GM23338 (cell line): ENCODE data around the gene PGBD5. TPM values are rescaled to one million over a fixed set of nuclear protein-coding genes. Genes with fewer than 3 reads are reported as not detected.

ENCODE experiments used
- ATAC-seq: fragments of 200-7000 bp; cut with Tn5 transposase; 3 replicates; pipeline ENCODE4 v1.9.1; 2020
- DNase-seq: peaks from one replicate; pipeline ENCODE4 v3.0.0-alpha.2; 2015; ENCODE audit warnings: low spot score
- H2AFZ ChIP-seq: fragments of 200-600 bp; sonication (generic); 2 replicates; pipeline ENCODE4 v1.8.0; 2016; ENCODE audit warnings: antibody characterized with exemption, mild to moderate bottlenecking, moderate library complexity
- H3F3A ChIP-seq: fragments of 200-600 bp; sonication (generic); replicated peaks from 2 replicates; pipeline ENCODE4 v1.8.0; 2017; ENCODE audit warnings: antibody characterized with exemption, mixed run types, low read depth
- H3K27ac ChIP-seq: fragments of 200-600 bp; sonication (generic); 2 replicates; pipeline ENCODE4 v1.6.1; 2016; ENCODE audit warnings: low read depth
- H3K27me3 ChIP-seq: fragments of 200-600 bp; sonication (generic); 2 replicates; pipeline ENCODE4 v1.8.0; 2016; ENCODE audit warnings: mild to moderate bottlenecking, mixed run types, moderate library complexity; ENCODE audit not compliant: insufficient read depth
- H3K36me3 ChIP-seq: fragments of 200-600 bp; sonication (generic); 2 replicates; pipeline ENCODE4 v1.8.0; 2016; ENCODE audit warnings: mild to moderate bottlenecking; ENCODE audit not compliant: insufficient read depth
- H3K4me1 ChIP-seq: fragments of 200-600 bp; sonication (generic); 2 replicates; pipeline ENCODE4 v1.8.0; 2016; ENCODE audit warnings: mild to moderate bottlenecking, moderate library complexity; ENCODE audit not compliant: insufficient read depth
- H3K4me2 ChIP-seq: fragments of 200-600 bp; sonication (generic); 2 replicates; pipeline ENCODE4 v1.7.1; 2017; ENCODE audit warnings: mixed run types
- H3K4me3 ChIP-seq: fragments of 200-600 bp; sonication (generic); 2 replicates; pipeline ENCODE4 v1.6.1; 2016; ENCODE audit warnings: mixed run types
- H3K79me2 ChIP-seq: fragments of 200-600 bp; sonication (generic); replicated peaks from 2 replicates; pipeline ENCODE4 v1.8.0; 2017; ENCODE audit warnings: mild to moderate bottlenecking; ENCODE audit not compliant: insufficient read depth
- H3K9me2 ChIP-seq: fragments of 200-600 bp; sonication (generic); 2 replicates; pipeline ENCODE4 v1.8.0; 2017; ENCODE audit not compliant: insufficient read depth
- H4K20me1 ChIP-seq: fragments of 200-600 bp; sonication (generic); replicated peaks from 2 replicates; pipeline ENCODE4 v1.8.0; 2017; ENCODE audit warnings: mild to moderate bottlenecking; ENCODE audit not compliant: insufficient read depth
- H3K27ac Mint-ChIP-seq: 2 replicates; pipeline ENCODE4 v1.8.0; 2020; ENCODE audit warnings: inconsistent platforms, mild to moderate bottlenecking, moderate library complexity, mixed read lengths
- H3K27me3 Mint-ChIP-seq: 3 replicates; pipeline ENCODE4 v1.8.0; 2022; ENCODE audit warnings: low read depth, mild to moderate bottlenecking, moderate library complexity, mixed read lengths, inconsistent platforms; ENCODE audit not compliant: insufficient read depth, poor library complexity
- H3K36me3 Mint-ChIP-seq: 3 replicates; pipeline ENCODE4 v1.8.0; 2021; ENCODE audit warnings: low read depth, mild to moderate bottlenecking, inconsistent platforms, moderate library complexity, mixed read lengths
- H3K4me1 Mint-ChIP-seq: 3 replicates; pipeline ENCODE4 v1.8.0; 2020; ENCODE audit warnings: mild to moderate bottlenecking, inconsistent platforms, mixed read lengths
- H3K4me3 Mint-ChIP-seq: 3 replicates; pipeline ENCODE4 v1.8.0; 2021; ENCODE audit warnings: moderate library complexity, mild to moderate bottlenecking, inconsistent platforms, mixed read lengths
- H3K9me3 Mint-ChIP-seq: 3 replicates; pipeline ENCODE4 v1.8.0; 2020; ENCODE audit warnings: moderate library complexity, mild to moderate bottlenecking, inconsistent platforms, mixed read lengths
- CREB1 ChIP-seq: fragments of 250-450 bp; sonication (Bioruptor Pico); IDR thresholded peaks from 2 replicates; pipeline ENCODE4 v1.5.0; 2020; ENCODE audit warnings: low read depth, mild to moderate bottlenecking, moderate library complexity
- EZH2 ChIP-seq: fragments of 200-600 bp; sonication (generic); IDR thresholded peaks from one replicate; pipeline ENCODE4 v1.8.0; 2017; ENCODE audit warnings: antibody characterized with exemption, mild to moderate bottlenecking, low read depth; ENCODE audit not compliant: unreplicated experiment
- EZH2phosphoT487 ChIP-seq: fragments of 200-600 bp; sonication (generic); IDR thresholded peaks from one replicate; pipeline ENCODE4 v1.8.1; 2018; ENCODE audit warnings: antibody characterized with exemption; ENCODE audit not compliant: unreplicated experiment
- JUNB ChIP-seq: IDR thresholded peaks from one replicate; pipeline ENCODE4 v1.6.1; 2016; ENCODE audit warnings: antibody characterized with exemption; ENCODE audit not compliant: unreplicated experiment
- NANOG ChIP-seq: IDR thresholded peaks from 2 replicates; pipeline ENCODE4 v1.6.1; 2016; ENCODE audit warnings: antibody characterized with exemption, borderline replicate concordance
- POLR2AphosphoS5 ChIP-seq: IDR thresholded peaks from 2 replicates; pipeline ENCODE4 v1.6.1; 2016; ENCODE audit warnings: antibody characterized with exemption, low read depth
- STAT1 ChIP-seq: IDR thresholded peaks from one replicate; pipeline ENCODE4 v1.6.1; 2016; ENCODE audit warnings: antibody characterized with exemption; ENCODE audit not compliant: unreplicated experiment
- ZNF114 ChIP-seq: fragments of 250-450 bp; sonication (Bioruptor Pico); IDR thresholded peaks from 2 replicates; pipeline ENCODE4 v1.5.0; 2020; ENCODE audit warnings: mild to moderate bottlenecking, moderate library complexity
- ZNF331 ChIP-seq: fragments of 250-450 bp; sonication (Bioruptor Pico); IDR thresholded peaks from 2 replicates; pipeline ENCODE4 v1.5.0; 2020; ENCODE audit warnings: low read depth, mild to moderate bottlenecking, moderate library complexity
- polyA plus RNA-seq: library from polyadenylated mRNA; unstranded; fragments of >200 nt; fragmentation: Nextera tagmentation; extraction: Ambion mirVana; gene quantifications from 2 replicates; pipeline ENCODE4 v1.2.1, GENCODE V29; 2016
- total RNA-seq: library from RNA; depleted of rRNA; stranded (reverse); fragments of >200 nt; shearing (Covaris generic); gene quantifications from 2 replicates; pipeline ENCODE4 v1.2.3, GENCODE V29; 2014
- TF ChIP-seq, protein P1 (sequence below): IDR thresholded peaks from 2 replicates; pipeline ENCODE4 v1.6.1; 2016; ENCODE audit warnings: antibody characterized with exemption
- TF ChIP-seq, protein P2 (sequence below): IDR thresholded peaks from one replicate; pipeline ENCODE4 v1.6.1; 2018; ENCODE audit warnings: antibody characterized with exemption; ENCODE audit not compliant: unreplicated experiment
- TF ChIP-seq, protein P3 (sequence below): fragments of 250-450 bp; sonication (Bioruptor Pico); IDR thresholded peaks from 2 replicates; pipeline ENCODE4 v1.5.0; 2020; ENCODE audit warnings: mild to moderate bottlenecking, moderate library complexity
- TF ChIP-seq, protein P4 (sequence below), 2 experiments: fragments of 200-600 bp in 1 of 2; sonication (generic) in 1 of 2; conservative IDR thresholded peaks; 2 replicates each; pipeline versions ENCODE4 v1.5.1 to v1.6.1; 2016 to 2017; ENCODE audit warnings: antibody characterized with exemption in 2 of 2, low read depth in 2 of 2, mild to moderate bottlenecking in 2 of 2, moderate library complexity in 1 of 2

PGBD5 gene
- total and polyA plus RNA-seq, 2 experiments from 2014 or later = 3.4 to 16.6 TPM

DNA sequence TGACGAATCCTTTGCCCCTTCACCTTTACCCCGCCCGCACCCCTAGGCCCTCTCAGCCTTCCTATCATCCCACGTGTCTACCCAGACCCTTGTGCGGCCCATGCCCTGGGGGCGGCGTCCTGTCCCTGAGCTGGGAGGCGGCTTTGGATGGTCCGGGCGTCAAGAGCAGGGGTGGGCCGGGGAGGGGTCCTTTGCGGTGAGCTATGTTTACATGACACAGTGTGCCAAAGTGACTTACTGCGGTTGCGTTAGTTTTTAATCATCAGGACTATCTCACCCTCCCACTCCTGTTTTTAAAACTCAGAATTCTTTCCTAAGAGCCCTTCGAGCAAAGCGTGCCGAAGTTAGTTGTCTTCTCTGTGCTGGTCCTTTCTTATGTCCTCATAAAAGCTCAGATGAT lies 144.6 kb downstream of the PGBD5 start:
- Histone ChIP-seq H4K20me1 (no peaks in the 10 kb centered on the region; the same call in 1 of the 2 replicates), H2AFZ (no peak overlapping the region), H3F3A (peaks cover 4% of the 10 kb centered on the region; the same call in 1 of the 2 replicates), H3K36me3 (no peaks in the 10 kb centered on the region; the same call in 1 of the 2 replicates), H3K9me2 (no peaks in the 10 kb centered on the region), H3K4me3 (no peak overlapping the region), H3K27me3 (no peaks in the 10 kb centered on the region), H3K4me1 (peaks cover 13% of the 10 kb centered on the region), H3K4me2 (no peak overlapping the region), H3K27ac (no peak overlapping the region), H3K79me2 (no peaks in the 10 kb centered on the region)
- DNase-seq (no peak), ATAC-seq (no peak)
- Mint-ChIP-seq H3K4me3 (no peak overlapping the region; the same call in 2 of the 3 replicates), H3K27ac (no peak overlapping the region), H3K36me3 (peaks cover 7% of the 10 kb centered on the region; the same call in 2 of the 3 replicates), H3K9me3 (no peaks in the 10 kb centered on the region), H3K27me3 (peaks cover 8% of the 10 kb centered on the region), H3K4me1 (peaks cover 40% of the 10 kb centered on the region)
- TF ChIP-seq, protein P1, sequence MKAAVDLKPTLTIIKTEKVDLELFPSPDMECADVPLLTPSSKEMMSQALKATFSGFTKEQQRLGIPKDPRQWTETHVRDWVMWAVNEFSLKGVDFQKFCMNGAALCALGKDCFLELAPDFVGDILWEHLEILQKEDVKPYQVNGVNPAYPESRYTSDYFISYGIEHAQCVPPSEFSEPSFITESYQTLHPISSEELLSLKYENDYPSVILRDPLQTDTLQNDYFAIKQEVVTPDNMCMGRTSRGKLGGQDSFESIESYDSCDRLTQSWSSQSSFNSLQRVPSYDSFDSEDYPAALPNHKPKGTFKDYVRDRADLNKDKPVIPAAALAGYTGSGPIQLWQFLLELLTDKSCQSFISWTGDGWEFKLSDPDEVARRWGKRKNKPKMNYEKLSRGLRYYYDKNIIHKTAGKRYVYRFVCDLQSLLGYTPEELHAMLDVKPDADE = no peak
- TF ChIP-seq, protein P2, sequence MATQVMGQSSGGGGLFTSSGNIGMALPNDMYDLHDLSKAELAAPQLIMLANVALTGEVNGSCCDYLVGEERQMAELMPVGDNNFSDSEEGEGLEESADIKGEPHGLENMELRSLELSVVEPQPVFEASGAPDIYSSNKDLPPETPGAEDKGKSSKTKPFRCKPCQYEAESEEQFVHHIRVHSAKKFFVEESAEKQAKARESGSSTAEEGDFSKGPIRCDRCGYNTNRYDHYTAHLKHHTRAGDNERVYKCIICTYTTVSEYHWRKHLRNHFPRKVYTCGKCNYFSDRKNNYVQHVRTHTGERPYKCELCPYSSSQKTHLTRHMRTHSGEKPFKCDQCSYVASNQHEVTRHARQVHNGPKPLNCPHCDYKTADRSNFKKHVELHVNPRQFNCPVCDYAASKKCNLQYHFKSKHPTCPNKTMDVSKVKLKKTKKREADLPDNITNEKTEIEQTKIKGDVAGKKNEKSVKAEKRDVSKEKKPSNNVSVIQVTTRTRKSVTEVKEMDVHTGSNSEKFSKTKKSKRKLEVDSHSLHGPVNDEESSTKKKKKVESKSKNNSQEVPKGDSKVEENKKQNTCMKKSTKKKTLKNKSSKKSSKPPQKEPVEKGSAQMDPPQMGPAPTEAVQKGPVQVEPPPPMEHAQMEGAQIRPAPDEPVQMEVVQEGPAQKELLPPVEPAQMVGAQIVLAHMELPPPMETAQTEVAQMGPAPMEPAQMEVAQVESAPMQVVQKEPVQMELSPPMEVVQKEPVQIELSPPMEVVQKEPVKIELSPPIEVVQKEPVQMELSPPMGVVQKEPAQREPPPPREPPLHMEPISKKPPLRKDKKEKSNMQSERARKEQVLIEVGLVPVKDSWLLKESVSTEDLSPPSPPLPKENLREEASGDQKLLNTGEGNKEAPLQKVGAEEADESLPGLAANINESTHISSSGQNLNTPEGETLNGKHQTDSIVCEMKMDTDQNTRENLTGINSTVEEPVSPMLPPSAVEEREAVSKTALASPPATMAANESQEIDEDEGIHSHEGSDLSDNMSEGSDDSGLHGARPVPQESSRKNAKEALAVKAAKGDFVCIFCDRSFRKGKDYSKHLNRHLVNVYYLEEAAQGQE = no peak
- no peak for TF ChIP-seq EZH2
- TF ChIP-seq STAT1 = no peak
- no peak for TF ChIP-seq JUNB
- no peak for TF ChIP-seq ZNF114 (CRISPR knock-in tag)
- TF ChIP-seq, protein P3, sequence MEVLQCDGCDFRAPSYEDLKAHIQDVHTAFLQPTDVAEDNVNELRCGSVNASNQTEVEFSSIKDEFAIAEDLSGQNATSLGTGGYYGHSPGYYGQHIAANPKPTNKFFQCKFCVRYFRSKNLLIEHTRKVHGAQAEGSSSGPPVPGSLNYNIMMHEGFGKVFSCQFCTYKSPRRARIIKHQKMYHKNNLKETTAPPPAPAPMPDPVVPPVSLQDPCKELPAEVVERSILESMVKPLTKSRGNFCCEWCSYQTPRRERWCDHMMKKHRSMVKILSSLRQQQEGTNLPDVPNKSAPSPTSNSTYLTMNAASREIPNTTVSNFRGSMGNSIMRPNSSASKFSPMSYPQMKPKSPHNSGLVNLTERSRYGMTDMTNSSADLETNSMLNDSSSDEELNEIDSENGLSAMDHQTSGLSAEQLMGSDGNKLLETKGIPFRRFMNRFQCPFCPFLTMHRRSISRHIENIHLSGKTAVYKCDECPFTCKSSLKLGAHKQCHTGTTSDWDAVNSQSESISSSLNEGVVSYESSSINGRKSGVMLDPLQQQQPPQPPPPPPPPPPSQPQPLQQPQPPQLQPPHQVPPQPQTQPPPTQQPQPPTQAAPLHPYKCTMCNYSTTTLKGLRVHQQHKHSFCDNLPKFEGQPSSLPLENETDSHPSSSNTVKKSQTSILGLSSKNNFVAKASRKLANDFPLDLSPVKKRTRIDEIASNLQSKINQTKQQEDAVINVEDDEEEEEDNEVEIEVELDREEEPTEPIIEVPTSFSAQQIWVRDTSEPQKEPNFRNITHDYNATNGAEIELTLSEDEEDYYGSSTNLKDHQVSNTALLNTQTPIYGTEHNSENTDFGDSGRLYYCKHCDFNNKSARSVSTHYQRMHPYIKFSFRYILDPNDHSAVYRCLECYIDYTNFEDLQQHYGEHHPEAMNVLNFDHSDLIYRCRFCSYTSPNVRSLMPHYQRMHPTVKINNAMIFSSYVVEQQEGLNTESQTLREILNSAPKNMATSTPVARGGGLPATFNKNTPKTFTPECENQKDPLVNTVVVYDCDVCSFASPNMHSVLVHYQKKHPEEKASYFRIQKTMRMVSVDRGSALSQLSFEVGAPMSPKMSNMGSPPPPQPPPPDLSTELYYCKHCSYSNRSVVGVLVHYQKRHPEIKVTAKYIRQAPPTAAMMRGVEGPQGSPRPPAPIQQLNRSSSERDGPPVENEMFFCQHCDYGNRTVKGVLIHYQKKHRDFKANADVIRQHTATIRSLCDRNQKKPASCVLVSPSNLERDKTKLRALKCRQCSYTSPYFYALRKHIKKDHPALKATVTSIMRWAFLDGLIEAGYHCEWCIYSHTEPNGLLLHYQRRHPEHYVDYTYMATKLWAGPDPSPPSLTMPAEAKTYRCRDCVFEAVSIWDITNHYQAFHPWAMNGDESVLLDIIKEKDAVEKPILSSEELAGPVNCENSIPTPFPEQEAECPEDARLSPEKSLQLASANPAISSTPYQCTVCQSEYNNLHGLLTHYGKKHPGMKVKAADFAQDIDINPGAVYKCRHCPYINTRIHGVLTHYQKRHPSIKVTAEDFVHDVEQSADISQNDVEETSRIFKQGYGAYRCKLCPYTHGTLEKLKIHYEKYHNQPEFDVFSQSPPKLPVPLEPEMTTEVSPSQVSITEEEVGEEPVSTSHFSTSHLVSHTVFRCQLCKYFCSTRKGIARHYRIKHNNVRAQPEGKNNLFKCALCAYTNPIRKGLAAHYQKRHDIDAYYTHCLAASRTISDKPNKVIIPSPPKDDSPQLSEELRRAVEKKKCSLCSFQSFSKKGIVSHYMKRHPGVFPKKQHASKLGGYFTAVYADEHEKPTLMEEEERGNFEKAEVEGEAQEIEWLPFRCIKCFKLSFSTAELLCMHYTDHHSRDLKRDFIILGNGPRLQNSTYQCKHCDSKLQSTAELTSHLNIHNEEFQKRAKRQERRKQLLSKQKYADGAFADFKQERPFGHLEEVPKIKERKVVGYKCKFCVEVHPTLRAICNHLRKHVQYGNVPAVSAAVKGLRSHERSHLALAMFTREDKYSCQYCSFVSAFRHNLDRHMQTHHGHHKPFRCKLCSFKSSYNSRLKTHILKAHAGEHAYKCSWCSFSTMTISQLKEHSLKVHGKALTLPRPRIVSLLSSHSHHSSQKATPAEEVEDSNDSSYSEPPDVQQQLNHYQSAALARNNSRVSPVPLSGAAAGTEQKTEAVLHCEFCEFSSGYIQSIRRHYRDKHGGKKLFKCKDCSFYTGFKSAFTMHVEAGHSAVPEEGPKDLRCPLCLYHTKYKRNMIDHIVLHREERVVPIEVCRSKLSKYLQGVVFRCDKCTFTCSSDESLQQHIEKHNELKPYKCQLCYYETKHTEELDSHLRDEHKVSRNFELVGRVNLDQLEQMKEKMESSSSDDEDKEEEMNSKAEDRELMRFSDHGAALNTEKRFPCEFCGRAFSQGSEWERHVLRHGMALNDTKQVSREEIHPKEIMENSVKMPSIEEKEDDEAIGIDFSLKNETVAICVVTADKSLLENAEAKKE (CRISPR knock-in tag) = no peak
- TF ChIP-seq, protein P4, sequence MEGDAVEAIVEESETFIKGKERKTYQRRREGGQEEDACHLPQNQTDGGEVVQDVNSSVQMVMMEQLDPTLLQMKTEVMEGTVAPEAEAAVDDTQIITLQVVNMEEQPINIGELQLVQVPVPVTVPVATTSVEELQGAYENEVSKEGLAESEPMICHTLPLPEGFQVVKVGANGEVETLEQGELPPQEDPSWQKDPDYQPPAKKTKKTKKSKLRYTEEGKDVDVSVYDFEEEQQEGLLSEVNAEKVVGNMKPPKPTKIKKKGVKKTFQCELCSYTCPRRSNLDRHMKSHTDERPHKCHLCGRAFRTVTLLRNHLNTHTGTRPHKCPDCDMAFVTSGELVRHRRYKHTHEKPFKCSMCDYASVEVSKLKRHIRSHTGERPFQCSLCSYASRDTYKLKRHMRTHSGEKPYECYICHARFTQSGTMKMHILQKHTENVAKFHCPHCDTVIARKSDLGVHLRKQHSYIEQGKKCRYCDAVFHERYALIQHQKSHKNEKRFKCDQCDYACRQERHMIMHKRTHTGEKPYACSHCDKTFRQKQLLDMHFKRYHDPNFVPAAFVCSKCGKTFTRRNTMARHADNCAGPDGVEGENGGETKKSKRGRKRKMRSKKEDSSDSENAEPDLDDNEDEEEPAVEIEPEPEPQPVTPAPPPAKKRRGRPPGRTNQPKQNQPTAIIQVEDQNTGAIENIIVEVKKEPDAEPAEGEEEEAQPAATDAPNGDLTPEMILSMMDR (conservative IDR thresholded peaks at IDR 0.05; ENCODE audit: low read depth in 2 of 2) = no peak
- TF ChIP-seq POLR2AphosphoS5 = no peak
- no peak for TF ChIP-seq EZH2phosphoT487
- TF ChIP-seq NANOG = no peak
- TF ChIP-seq CREB1 (CRISPR knock-in tag) = no peak
- no peak for TF ChIP-seq ZNF331
